ENCODE results near the gene MYO5A. TPM values are rescaled to one million over a fixed set of nuclear protein-coding genes. Genes with fewer than 3 reads are reported as not detected.
A peak's percentile ranks its signal among the peaks of the same experiment; 100 is the strongest.

MYO5A gene
- total RNA-seq, 4 donors from 2014 or later = 5.8 to 51.2 (median 10.2) TPM

GRCh38 chr15:52524223-52525136 lies 4.2 kb downstream of the MYO5A start:
- H3K27me3 ChIP-seq = no peaks in the 10 kb centered on the region
- intact Hi-C loops (cut with DNase I; ENCODE audit: low total_unique reads) = loop anchor here (5.0 to 10.0 kb wide), 2 partner anchors 38 to 190 kb away; no protein-coding TSS in a partner anchor
- TF ChIP-seq POLR2A (IDR thresholded peaks at IDR 0.05) = no peak
- no peak for TF ChIP-seq CTCF (IDR thresholded peaks at IDR 0.05 in 4 of 5, conservative IDR thresholded peaks at IDR 0.05 in 1 of 5)
- in situ Hi-C loops (cut with MboI; ENCODE audit: low sequenced_read_pairs in 4 of 4) = loop anchor here in 2 of 4 donors (10.0 kb wide), 2 partner anchors 180 to 210 kb away; no protein-coding TSS in a partner anchor
- DNase-seq (no peak), ATAC-seq (no peak)
- H3K9me3 ChIP-seq = no peaks in the 10 kb centered on the region
- H3K4me1 ChIP-seq = peaks cover 43 to 56% of the 10 kb centered on the region in 2 donors
- H3K4me3 ChIP-seq = no peak overlapping the region
- peak overlapping the region; percentile 49 to 69 (median 63) for H3K27ac ChIP-seq
- no peaks in the 10 kb centered on the region for H3K36me3 ChIP-seq

GRCh38 chr15:52523647-52524046 lies 5.0 kb downstream of the MYO5A start:
- intact Hi-C loops (cut with DNase I; ENCODE audit: low total_unique reads) = loop anchor here (10.0 kb wide), 1 partner anchor 189 kb away; no protein-coding TSS in a partner anchor
- Histone ChIP-seq H3K27me3 (no peaks in the 10 kb centered on the region), H3K27ac (peak overlapping the region; percentile 49 to 69 (median 63)), H3K9me3 (no peaks in the 10 kb centered on the region), H3K4me1 (peaks cover 43 to 53% of the 10 kb centered on the region in 2 donors), H3K36me3 (no peaks in the 10 kb centered on the region), H3K4me3 (no peak overlapping the region)
- DNase-seq (peak; percentile 30 to 31), ATAC-seq (peak; percentile 76 to 77)
- no peak for TF ChIP-seq CTCF (IDR thresholded peaks at IDR 0.05 in 4 of 5, conservative IDR thresholded peaks at IDR 0.05 in 1 of 5)
- TF ChIP-seq POLR2A (IDR thresholded peaks at IDR 0.05) = no peak
- in situ Hi-C loops (cut with MboI; ENCODE audit: low sequenced_read_pairs in 4 of 4) = loop anchor here in 2 of 4 donors (10.0 kb wide), 2 partner anchors 179 to 211 kb away; no protein-coding TSS in a partner anchor

GRCh38 chr15:52523192-52523591 lies 5.5 kb downstream of the MYO5A start:
- ATAC-seq (no peak), DNase-seq (no peak)
- Histone ChIP-seq H3K36me3 (no peaks in the 10 kb centered on the region), H3K4me3 (no peak overlapping the region), H3K27ac (peak overlapping the region; percentile 49 to 69 (median 63)), H3K9me3 (no peaks in the 10 kb centered on the region), H3K4me1 (peaks cover 40 to 53% of the 10 kb centered on the region in 2 donors), H3K27me3 (no peaks in the 10 kb centered on the region)
- in situ Hi-C loops (cut with MboI; ENCODE audit: low sequenced_read_pairs in 4 of 4) = loop anchor here in 2 of 4 donors (10.0 kb wide), 2 partner anchors 178 to 212 kb away; no protein-coding TSS in a partner anchor
- intact Hi-C loops (cut with DNase I; ENCODE audit: low total_unique reads) = loop anchor here (10.0 kb wide), 1 partner anchor 188 kb away; no protein-coding TSS in a partner anchor
- TF ChIP-seq POLR2A (IDR thresholded peaks at IDR 0.05) (no peak), CTCF (IDR thresholded peaks at IDR 0.05 in 4 of 5, conservative IDR thresholded peaks at IDR 0.05 in 1 of 5) (no peak)

- TF ChIP-seq POLR2A (IDR thresholded peaks at IDR 0.05) = no peak
- no peak for TF ChIP-seq CTCF (IDR thresholded peaks at IDR 0.05 in 4 of 5, conservative IDR thresholded peaks at IDR 0.05 in 1 of 5)
- H3K4me1 ChIP-seq = peaks cover 29 to 50% of the 10 kb centered on the region in 2 donors
- no peak for DNase-seq
- no peak for ATAC-seq
- in situ Hi-C loops (cut with MboI; ENCODE audit: low sequenced_read_pairs in 4 of 4) = loop anchor here in 2 of 4 donors (10.0 kb wide), 2 partner anchors 177 to 213 kb away; no protein-coding TSS in a partner anchor
- H3K9me3 ChIP-seq = no peaks in the 10 kb centered on the region
- no peaks in the 10 kb centered on the region for H3K36me3 ChIP-seq
- no peak overlapping the region for H3K4me3 ChIP-seq
- H3K27me3 ChIP-seq = no peaks in the 10 kb centered on the region
- H3K27ac ChIP-seq = no peak overlapping the region
- intact Hi-C loops (cut with DNase I; ENCODE audit: low total_unique reads) = loop anchor here (10.0 kb wide), 1 partner anchor 187 kb away; no protein-coding TSS in a partner anchor
Observed at GRCh38 chr15:52521682-52522081, 7.0 kb downstream of the MYO5A start.

Data from gastrocnemius medialis (tissue), 4 donors.